ENCODE measurements around the gene MAOA. TPM values are rescaled to one million over a fixed set of nuclear protein-coding genes. Genes with fewer than 3 reads are reported as not detected.
"Not testable (repeated sequence)": the region's sequence is repeated elsewhere in the genome, so short reads cannot be mapped to it uniquely, and the experiment has no call there.

The MAOA gene
- total RNA-seq, 1 donor from 2014 or later = 1.6 TPM

- Mint-ChIP-seq H3K4me1 (ENCODE audit: unreplicated experiment) (no peaks in the 10 kb centered on the region), H3K27ac (ENCODE audit: unreplicated experiment) (no peak overlapping the region), H3K36me3 (ENCODE audit: low read depth, unreplicated experiment) (no peaks in the 10 kb centered on the region), H3K27me3 (ENCODE audit: unreplicated experiment) (no peaks in the 10 kb centered on the region), H3K4me3 (ENCODE audit: unreplicated experiment) (no peak overlapping the region), H3K9me3 (ENCODE audit: unreplicated experiment) (no peaks in the 10 kb centered on the region)
- TF ChIP-seq CTCF (IDR thresholded peaks at IDR 0.05; ENCODE audit: unreplicated experiment) = no peak
- no peak for DNase-seq (ENCODE audit: low spot score)
These were observed 10.3 kb downstream of the MAOA start for GRCh38 chrX:43666311-43666912.

GRCh38 chrX:43675965-43676628, 20.0 kb downstream of the MAOA start:
- H3K27ac Mint-ChIP-seq (ENCODE audit: unreplicated experiment); DNase-seq (ENCODE audit: low spot score); H3K27me3 Mint-ChIP-seq (ENCODE audit: unreplicated experiment); H3K4me1 Mint-ChIP-seq (ENCODE audit: unreplicated experiment); H3K36me3 Mint-ChIP-seq (ENCODE audit: low read depth, unreplicated experiment); H3K9me3 Mint-ChIP-seq (ENCODE audit: unreplicated experiment); H3K4me3 Mint-ChIP-seq (ENCODE audit: unreplicated experiment): not testable (repeated sequence)

- H3K36me3 Mint-ChIP-seq (ENCODE audit: low read depth, unreplicated experiment) = no peaks in the 10 kb centered on the region
- DNase-seq (ENCODE audit: low spot score) = no peak
- no peaks in the 10 kb centered on the region for H3K9me3 Mint-ChIP-seq (ENCODE audit: unreplicated experiment)
- no peak for TF ChIP-seq CTCF (IDR thresholded peaks at IDR 0.05; ENCODE audit: unreplicated experiment)
- no peak overlapping the region for H3K4me3 Mint-ChIP-seq (ENCODE audit: unreplicated experiment)
- H3K27ac Mint-ChIP-seq (ENCODE audit: unreplicated experiment) = peak overlapping the region; percentile 52
- no peaks in the 10 kb centered on the region for H3K27me3 Mint-ChIP-seq (ENCODE audit: unreplicated experiment)
- no peaks in the 10 kb centered on the region for H3K4me1 Mint-ChIP-seq (ENCODE audit: unreplicated experiment)
These were observed 21.0 kb downstream of the MAOA start for GRCh38 chrX:43676971-43677572.

- Mint-ChIP-seq H3K27ac (ENCODE audit: unreplicated experiment) (no peak overlapping the region), H3K36me3 (ENCODE audit: low read depth, unreplicated experiment) (no peaks in the 10 kb centered on the region), H3K9me3 (ENCODE audit: unreplicated experiment) (no peaks in the 10 kb centered on the region), H3K4me1 (ENCODE audit: unreplicated experiment) (no peaks in the 10 kb centered on the region), H3K27me3 (ENCODE audit: unreplicated experiment) (no peaks in the 10 kb centered on the region), H3K4me3 (ENCODE audit: unreplicated experiment) (no peak overlapping the region)
- DNase-seq (ENCODE audit: low spot score) = no peak
- no peak for TF ChIP-seq CTCF (IDR thresholded peaks at IDR 0.05; ENCODE audit: unreplicated experiment)
These were observed 21.9 kb downstream of the MAOA start for GRCh38 chrX:43677993-43678392.

GRCh38 chrX:43679058-43679457, 23.0 kb downstream of the MAOA start:
- no peaks in the 10 kb centered on the region for H3K27me3 Mint-ChIP-seq (ENCODE audit: unreplicated experiment)

More at GRCh38 chrX:43679058-43679457, 23.0 kb downstream of the MAOA start:
- H3K9me3 Mint-ChIP-seq (ENCODE audit: unreplicated experiment) = no peaks in the 10 kb centered on the region
- DNase-seq (ENCODE audit: low spot score) = no peak
- H3K4me3 Mint-ChIP-seq (ENCODE audit: unreplicated experiment) = no peak overlapping the region
- no peak for TF ChIP-seq CTCF (IDR thresholded peaks at IDR 0.05; ENCODE audit: unreplicated experiment)
- no peaks in the 10 kb centered on the region for H3K4me1 Mint-ChIP-seq (ENCODE audit: unreplicated experiment)
- no peaks in the 10 kb centered on the region for H3K36me3 Mint-ChIP-seq (ENCODE audit: low read depth, unreplicated experiment)
- H3K27ac Mint-ChIP-seq (ENCODE audit: unreplicated experiment) = no peak overlapping the region
